GM12874 (cell line): ENCODE results near the gene RASSF5.

Experiments used
- TF ChIP-seq, protein P1 (sequence below): IDR thresholded peaks from 2 replicates; pipeline ENCODE4 v1.5.1; 2011; ENCODE audit warnings: low read depth, mild to moderate bottlenecking, control low read depth, low read length, moderate library complexity; ENCODE audit not compliant: insufficient read depth

Gene RASSF5

GRCh38 chr1:206513312-206514111 lies 6.2 kb downstream of the RASSF5 start:
- TF ChIP-seq, protein P1, sequence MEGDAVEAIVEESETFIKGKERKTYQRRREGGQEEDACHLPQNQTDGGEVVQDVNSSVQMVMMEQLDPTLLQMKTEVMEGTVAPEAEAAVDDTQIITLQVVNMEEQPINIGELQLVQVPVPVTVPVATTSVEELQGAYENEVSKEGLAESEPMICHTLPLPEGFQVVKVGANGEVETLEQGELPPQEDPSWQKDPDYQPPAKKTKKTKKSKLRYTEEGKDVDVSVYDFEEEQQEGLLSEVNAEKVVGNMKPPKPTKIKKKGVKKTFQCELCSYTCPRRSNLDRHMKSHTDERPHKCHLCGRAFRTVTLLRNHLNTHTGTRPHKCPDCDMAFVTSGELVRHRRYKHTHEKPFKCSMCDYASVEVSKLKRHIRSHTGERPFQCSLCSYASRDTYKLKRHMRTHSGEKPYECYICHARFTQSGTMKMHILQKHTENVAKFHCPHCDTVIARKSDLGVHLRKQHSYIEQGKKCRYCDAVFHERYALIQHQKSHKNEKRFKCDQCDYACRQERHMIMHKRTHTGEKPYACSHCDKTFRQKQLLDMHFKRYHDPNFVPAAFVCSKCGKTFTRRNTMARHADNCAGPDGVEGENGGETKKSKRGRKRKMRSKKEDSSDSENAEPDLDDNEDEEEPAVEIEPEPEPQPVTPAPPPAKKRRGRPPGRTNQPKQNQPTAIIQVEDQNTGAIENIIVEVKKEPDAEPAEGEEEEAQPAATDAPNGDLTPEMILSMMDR = no peak

DNA sequence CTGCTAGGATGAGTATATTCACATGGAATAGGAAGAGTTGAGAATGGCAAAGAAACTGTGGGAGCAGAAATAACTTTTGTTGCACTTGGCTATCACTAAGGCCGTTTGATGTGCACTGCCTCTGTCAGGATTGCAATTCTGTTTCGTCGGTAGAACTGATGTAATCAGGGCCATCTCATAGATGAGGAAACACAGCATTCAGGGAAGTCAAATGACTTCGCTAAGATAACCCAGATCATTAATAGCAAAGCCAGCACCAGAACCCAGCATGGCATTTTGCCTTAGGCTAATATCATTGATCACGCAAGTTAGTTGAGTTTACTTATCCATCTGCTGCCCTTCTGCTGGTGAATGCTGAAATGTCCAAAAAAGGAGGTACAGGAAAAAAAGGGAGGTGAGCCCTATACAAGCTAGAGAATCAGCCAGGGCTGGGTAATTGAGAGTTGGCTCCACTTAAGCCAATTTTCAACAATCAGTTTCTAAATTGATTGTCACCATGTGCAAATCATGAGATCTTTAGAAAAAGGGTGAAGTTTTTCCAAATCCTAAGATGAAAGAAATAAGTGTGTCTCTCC lies 7.6 kb downstream of the RASSF5 start:
- TF ChIP-seq, protein P1 = no peak

DNA sequence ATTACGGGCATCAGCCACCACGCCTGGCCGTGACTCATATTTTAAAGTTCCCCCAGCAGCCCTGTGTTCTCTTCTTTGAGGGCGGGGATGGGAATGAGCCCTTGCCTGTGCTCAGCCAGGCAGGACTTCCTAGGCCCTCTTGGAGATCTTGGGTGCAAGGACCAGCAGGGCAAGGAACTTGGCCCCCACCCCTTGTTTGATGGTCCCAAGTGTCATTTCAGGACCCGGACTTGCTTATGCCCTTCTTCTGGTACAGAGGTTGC lies 9.3 kb downstream of the RASSF5 start:
- TF ChIP-seq, protein P1 = no peak

DNA sequence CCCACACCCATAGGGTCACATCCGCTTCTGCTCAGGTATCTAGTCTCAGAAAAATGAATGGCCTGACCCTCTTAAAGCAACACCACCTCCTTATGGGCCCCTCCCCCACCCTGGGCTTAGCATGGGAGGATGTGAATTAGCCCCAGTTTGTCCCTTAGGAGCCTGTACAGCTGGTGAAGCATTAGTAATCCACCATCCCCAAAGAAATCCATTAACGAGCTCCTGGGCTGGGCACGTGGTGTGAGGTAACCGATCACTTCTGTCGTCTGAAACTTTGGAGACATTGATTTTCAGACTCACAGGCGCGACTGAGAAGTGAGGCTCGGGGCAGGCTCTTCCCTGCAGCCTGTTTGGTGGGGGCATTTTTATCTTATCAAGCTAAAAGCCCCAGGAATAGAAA lies 10.5 kb downstream of the RASSF5 start:
- TF ChIP-seq, protein P1 = no peak

DNA sequence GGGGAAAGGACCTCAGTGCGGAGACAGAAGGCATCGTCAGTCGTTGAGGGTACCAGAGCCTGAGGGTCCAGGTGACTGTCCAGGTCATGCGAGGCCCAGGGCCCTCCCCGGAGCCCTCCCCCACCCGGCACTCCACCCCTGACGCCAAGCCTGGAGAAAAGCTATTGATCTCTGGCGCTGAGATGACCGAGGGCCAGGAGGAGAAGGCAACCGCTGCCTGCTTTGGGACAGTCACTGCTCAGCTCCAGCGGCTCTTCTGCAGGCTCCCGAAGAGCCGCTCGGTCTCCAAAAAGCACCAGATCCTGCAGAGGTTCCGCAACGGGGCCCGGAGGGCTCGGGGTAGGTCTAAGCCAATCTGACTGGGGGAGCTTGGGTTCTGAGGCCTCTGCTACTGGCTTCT lies 10.9 kb downstream of the RASSF5 start:
- TF ChIP-seq, protein P1 = no peak

- TF ChIP-seq, protein P1 = no peak
These were observed 11.4 kb downstream of the RASSF5 start for GRCh38 chr1:206518743-206519142.

GRCh38 chr1:206521127-206521526 lies 13.8 kb downstream of the RASSF5 start:
- TF ChIP-seq, protein P1 = no peak
